H1 (cell line): Measurements from ENCODE around the gene TPRN. TPM values are rescaled to one million over a fixed set of nuclear protein-coding genes. Genes with fewer than 3 reads are reported as not detected.

Experiments
- CTCF ChIA-PET: fragments of 300-600 bp; sonication (Branson Sonifier 250); formaldehyde crosslinking; loops from one replicate; lab custom pipeline; 2021; ENCODE audit not compliant: partially characterized antibody; lab: Charles Lee
- POLR2A ChIA-PET: fragments of 300-600 bp; sonication (Branson Sonifier 250); formaldehyde crosslinking; loops from one replicate; lab custom pipeline; 2021; ENCODE audit warnings: inconsistent platforms; ENCODE audit not compliant: partially characterized antibody; lab: Charles Lee
- DNase-seq, 2 experiments: peaks; one replicate each; pipeline versions ENCODE4 v3.0.0 to v3.0.0-alpha.2; 2010 to 2022; ENCODE audit warnings: low spot score in 2 of 2, low read depth in 1 of 2, mixed read lengths in 1 of 2
- FAIRE-seq: peaks from 2 replicates; lab custom pipeline; 2011; peaks lifted over from hg19 to GRCh38; lab: Jason Lieb, UNC
- H2AFZ ChIP-seq: 2 replicates; pipeline ENCODE4 v1.8.1; 2012; ENCODE audit warnings: low read length, inconsistent platforms
- H2AK5ac ChIP-seq: 2 replicates; pipeline ENCODE4 v1.6.1; 2013; ENCODE audit warnings: low read depth, low read length
- H2BK120ac ChIP-seq: replicated peaks from 2 replicates; pipeline ENCODE3; 2013; ENCODE audit warnings: low read depth, low read length, inconsistent platforms
- H2BK12ac ChIP-seq: 2 replicates; pipeline ENCODE4 v1.6.1; 2013; ENCODE audit warnings: low read depth, low read length
- H2BK15ac ChIP-seq: 2 replicates; pipeline ENCODE4 v1.6.1; 2013; ENCODE audit warnings: low read length
- H2BK20ac ChIP-seq: 2 replicates; pipeline ENCODE4 v1.6.1; 2013; ENCODE audit warnings: low read length
- H2BK5ac ChIP-seq: 2 replicates; pipeline ENCODE4 v1.6.1; 2013; ENCODE audit warnings: low read depth, low read length
- H3K14ac ChIP-seq: 2 replicates; pipeline ENCODE4 v1.6.1; 2013; ENCODE audit warnings: inconsistent platforms; ENCODE audit not compliant: insufficient read length
- H3K18ac ChIP-seq: 2 replicates; pipeline ENCODE4 v1.6.1; 2013; ENCODE audit warnings: low read length; ENCODE audit errors: extremely low read depth
- H3K23ac ChIP-seq: 2 replicates; pipeline ENCODE4 v1.6.1; 2013; ENCODE audit warnings: inconsistent platforms; ENCODE audit not compliant: insufficient read length
- H3K23me2 ChIP-seq: 2 replicates; pipeline ENCODE4 v1.6.1; 2013; ENCODE audit warnings: low read depth, low read length
- H3K27ac ChIP-seq: 2 replicates; pipeline ENCODE4 v1.6.1; 2011; ENCODE audit warnings: low read depth, low read length, inconsistent platforms
- H3K27me3 ChIP-seq, 4 experiments: replicated peaks in 1 of 4; 1 replicate in 1 of 4; 2 replicates in 3 of 4; pipeline versions ENCODE4 v1.6.1 to v1.8.1; 2011 to 2013; ENCODE audit warnings: low read length in 3 of 4, mild to moderate bottlenecking in 3 of 4, inconsistent platforms in 2 of 4, mixed read lengths in 2 of 4, moderate library complexity in 1 of 4; ENCODE audit not compliant: control insufficient read depth in 3 of 4, insufficient read depth in 3 of 4; ENCODE audit errors: extremely low read depth in 1 of 4
- H3K36me3 ChIP-seq, 4 experiments: 2 replicates each; pipeline versions ENCODE4 v1.6.1 to v1.8.1; 2011 to 2013; ENCODE audit warnings: mild to moderate bottlenecking in 4 of 4, low read length in 3 of 4, moderate library complexity in 2 of 4, control low read depth in 1 of 4, inconsistent platforms in 1 of 4; ENCODE audit not compliant: insufficient read depth in 4 of 4, control insufficient read depth in 2 of 4
- H3K4ac ChIP-seq: replicated peaks from 2 replicates; pipeline ENCODE3; 2013; ENCODE audit warnings: low read length, low read depth, mixed read lengths, inconsistent platforms; ENCODE audit not compliant: insufficient read length
- H3K4me1 ChIP-seq, 4 experiments: replicated peaks in 1 of 4; 1 replicate in 1 of 4; 2 replicates in 3 of 4; pipeline versions ENCODE4 v1.6.1 to v1.8.1; 2011 to 2013; ENCODE audit warnings: low read length in 3 of 4, inconsistent platforms in 2 of 4, mixed read lengths in 1 of 4; ENCODE audit not compliant: insufficient read depth in 4 of 4, control insufficient read depth in 3 of 4
- H3K4me2 ChIP-seq, 2 experiments: 2 replicates each; pipeline versions ENCODE4 v1.6.1 to v1.8.1; 2011 to 2013; ENCODE audit warnings: low read depth in 2 of 2, low read length in 2 of 2, control low read depth in 1 of 2, inconsistent platforms in 1 of 2, mild to moderate bottlenecking in 1 of 2; ENCODE audit not compliant: insufficient read depth in 1 of 2
- H3K4me3 ChIP-seq, 4 experiments: fragments of 200-600, 300-600 bp in 1 of 4; sonication (generic), shearing (Covaris generic), sonication (Bioruptor Twin) in 1 of 4; 2 replicates each; pipeline versions ENCODE4 v1.5.1 to v1.8.1; 2011 to 2016; ENCODE audit warnings: low read length in 4 of 4, low read depth in 3 of 4, control low read depth in 2 of 4, inconsistent platforms in 2 of 4, mild to moderate bottlenecking in 2 of 4, mixed read lengths in 1 of 4, moderate library complexity in 1 of 4; ENCODE audit not compliant: insufficient read depth in 2 of 4; ENCODE audit errors: extremely low read depth in 1 of 4
- H3K56ac ChIP-seq: replicated peaks from 2 replicates; pipeline ENCODE3; 2013; ENCODE audit warnings: low read depth, mild to moderate bottlenecking, mixed read lengths, low read length, inconsistent platforms; ENCODE audit not compliant: insufficient read length
- H3K79me1 ChIP-seq: 2 replicates; pipeline ENCODE4 v1.6.1; 2013; ENCODE audit warnings: low read depth, low read length, control low read depth
- H3K79me2 ChIP-seq, 2 experiments: 2 replicates each; pipeline versions ENCODE4 v1.6.1 to v1.8.1; 2012 to 2013; ENCODE audit warnings: low read length in 2 of 2, mild to moderate bottlenecking in 2 of 2, inconsistent platforms in 1 of 2; ENCODE audit not compliant: insufficient read depth in 2 of 2, control insufficient read depth in 1 of 2
- H3K9ac ChIP-seq, 4 experiments: replicated peaks in 1 of 4; 1 replicate in 1 of 4; 2 replicates in 3 of 4; pipeline versions ENCODE4 v1.6.1 to v1.8.1; 2011 to 2013; ENCODE audit warnings: low read depth in 3 of 4, low read length in 3 of 4, control low read depth in 2 of 4, mild to moderate bottlenecking in 2 of 4, moderate library complexity in 2 of 4, inconsistent platforms in 1 of 4; ENCODE audit errors: extremely low read depth in 1 of 4
- H3K9me3 ChIP-seq, 2 experiments: 2 replicates each; pipeline versions ENCODE4 v1.6.1 to v1.8.1; 2012 to 2013; ENCODE audit warnings: mild to moderate bottlenecking in 2 of 2, moderate library complexity in 2 of 2, control low read depth in 1 of 2, inconsistent platforms in 1 of 2, low read depth in 1 of 2, low read length in 1 of 2, mixed read lengths in 1 of 2; ENCODE audit not compliant: insufficient read depth in 2 of 2
- H4K20me1 ChIP-seq, 2 experiments: replicated peaks in 1 of 2; 2 replicates each; pipeline versions ENCODE3 to v1.8.1; 2011 to 2013; ENCODE audit warnings: inconsistent platforms in 2 of 2, low read length in 2 of 2, mild to moderate bottlenecking in 1 of 2; ENCODE audit not compliant: insufficient read depth in 2 of 2, control insufficient read depth in 1 of 2
- H4K5ac ChIP-seq: 2 replicates; pipeline ENCODE4 v1.6.1; 2013; ENCODE audit warnings: low read length, low read depth, mixed read lengths, inconsistent platforms; ENCODE audit not compliant: insufficient read length
- H4K8ac ChIP-seq: 2 replicates; pipeline ENCODE4 v1.8.0; 2013; ENCODE audit warnings: mild to moderate bottlenecking, moderate library complexity, low read length, inconsistent platforms; ENCODE audit not compliant: insufficient read depth; ENCODE audit errors: extremely low read depth
- H4K91ac ChIP-seq: replicated peaks from 2 replicates; pipeline ENCODE3; 2013; ENCODE audit warnings: low read length, mixed read lengths, inconsistent platforms; ENCODE audit not compliant: insufficient read length
- E2F6 ChIP-seq: IDR thresholded peaks from 2 replicates; pipeline ENCODE4 v1.6.1; 2012; ENCODE audit warnings: inconsistent platforms
- GTF2F1 ChIP-seq: IDR thresholded peaks from 2 replicates; pipeline ENCODE4 v1.6.1; 2012; ENCODE audit warnings: low read depth, low read length, improper control_type of control experiment, borderline replicate concordance
- NRF1 ChIP-seq: IDR thresholded peaks from 2 replicates; pipeline ENCODE4 v1.6.1; 2011; ENCODE audit warnings: mild to moderate bottlenecking, low read depth, low read length, improper control_type of control experiment
- RFX5 ChIP-seq: IDR thresholded peaks from 2 replicates; pipeline ENCODE4 v1.6.1; 2011; ENCODE audit warnings: low read depth, low read length, improper control_type of control experiment, borderline replicate concordance
- SAP30 ChIP-seq: fragments of 300-600 bp; sonication (generic); IDR thresholded peaks from 2 replicates; pipeline ENCODE4 v1.7.1; 2012; ENCODE audit warnings: low read length, moderate library complexity, mild to moderate bottlenecking, inconsistent platforms; ENCODE audit not compliant: insufficient read depth, insufficient replicate concordance
- SIN3A ChIP-seq, 2 experiments: IDR thresholded peaks in 1 of 2; conservative IDR thresholded peaks in 1 of 2; 2 replicates each; pipeline ENCODE4 v1.6.1; 2011 to 2012; ENCODE audit warnings: low read length in 2 of 2, improper control_type of control experiment in 1 of 2, low read depth in 1 of 2, mild to moderate bottlenecking in 1 of 2
- SIRT6 ChIP-seq: IDR thresholded peaks from one replicate; pipeline ENCODE4 v1.7.1; 2012; ENCODE audit warnings: low read length, inconsistent platforms
- WGBS, 2 experiments: shearing (Covaris generic) in 1 of 2; methylation state at CpG; one replicate each; pipeline versions ENCODE4 v1.1.6 to v1.1.7; 2013 to 2015; ENCODE audit warnings: low lambda C conversion rate in 2 of 2, mixed read lengths in 2 of 2, inconsistent platforms in 1 of 2, low coverage in 1 of 2, missing lambda C conversion rate in 1 of 2; ENCODE audit not compliant: insufficient replicate concordance in 2 of 2, insufficient coverage in 1 of 2, insufficient read length in 1 of 2; ENCODE audit errors: extremely low coverage in 1 of 2, missing lambda C conversion rate in 1 of 2; 5-methylcytosine and 5-hydroxymethylcytosine counted together
- polyA plus RNA-seq, 7 experiments: library from polyadenylated mRNA; depleted of rRNA in 3 of 7; stranded (reverse) in 5 of 7; unstranded in 2 of 7; fragments of >200 nt in 5 of 7; fragments of 200-250 nt in 2 of 7; gene quantifications; 1 replicate in 5 of 7; 2 replicates in 1 of 7; 4 replicates in 1 of 7; pipeline versions ENCODE4 v1.2.1 to v1.2.3, GENCODE V29; 2011 to 2013; ENCODE audit warnings: missing spikeins in 2 of 7, mixed read lengths in 2 of 7
- total RNA-seq: library from RNA; stranded (reverse); fragmentation: NEBNext Ultra II Directional; extraction: Animal tissue kit (Norgen Biotek cat#: 25700); gene quantifications from 2 replicates; pipeline ENCODE4 v1.2.1, GENCODE V29; 2021
- TF ChIP-seq, protein P1 (sequence below): IDR thresholded peaks from 2 replicates; pipeline ENCODE4 v1.6.1; 2012; ENCODE audit warnings: low read length, inconsistent platforms

Gene TPRN
- total and polyA plus RNA-seq, 2 of the 8 experiments (the other 6 are each of a cell fraction or from before 2014, with no cell fraction given) = 9.7 to 23.2 TPM

DNA sequence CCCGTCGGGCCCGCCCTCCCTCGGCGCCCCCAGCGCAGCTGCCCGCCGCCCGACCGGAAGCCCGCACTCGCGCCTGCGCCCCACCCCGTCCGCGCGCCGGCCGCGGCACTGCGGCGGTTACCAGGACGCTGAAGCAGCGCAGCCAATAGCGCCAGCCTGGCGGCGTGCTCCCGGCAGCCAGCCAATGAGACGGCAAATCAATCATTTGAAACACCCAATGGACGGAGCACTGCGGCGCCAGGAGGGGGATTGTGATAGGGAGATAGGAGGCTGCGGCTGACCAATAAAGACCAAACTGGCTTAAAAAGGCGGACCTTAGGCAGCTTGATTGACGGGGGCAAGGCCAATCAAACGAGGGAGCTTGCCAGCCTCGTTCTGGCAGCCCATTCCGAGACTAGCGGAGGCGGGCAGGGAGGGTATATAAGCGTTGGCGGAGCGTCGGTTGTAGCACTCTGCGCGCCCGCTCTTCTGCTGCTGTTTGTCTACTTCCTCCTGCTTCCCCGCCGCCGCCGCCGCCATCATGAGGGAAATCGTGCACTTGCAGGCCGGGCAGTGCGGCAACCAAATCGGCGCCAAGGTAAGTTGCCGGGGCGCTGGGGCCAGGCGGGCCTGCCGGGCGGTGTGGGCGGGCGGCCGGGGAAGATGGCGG is 40.4 kb upstream of the TPRN start, which contains the start of gene TUBB4B:
TSS of gene TUBB4B (plus strand) at position 447 of the 649 bp plus-strand sequence. CDS start at position 521, 74 bp downstream.
- Histone ChIP-seq H3K9me3 (no peaks in the 10 kb centered on the region), H4K5ac (peak within 1 kb of the TSS; percentile 52), H3K4ac (no peak within 1 kb of the TSS), H2AFZ (no peak within 1 kb of the TSS), H3K27me3 (no peaks in the 10 kb centered on the region), H3K9ac (peak within 1 kb of the TSS; percentile 29 to 95 (median 64)), H4K8ac (peak within 1 kb of the TSS; percentile 91; the same call in 1 of the 2 replicates), H3K79me1 (peaks cover 5% of the 10 kb centered on the region), H2BK5ac (peak within 1 kb of the TSS; percentile 95), H3K4me2 (peak within 1 kb of the TSS; percentile 76 to 87), H3K4me1 (peaks cover 0 to 27% (median 21%) of the 10 kb centered on the region in 4 experiments; a peak in 6 of 7 replicates), H3K18ac (peak within 1 kb of the TSS; percentile 95), H2BK12ac (no peak within 1 kb of the TSS), H2BK15ac (no peak within 1 kb of the TSS), H4K20me1 (peaks cover 22 to 23% of the 10 kb centered on the region in 2 experiments), H2BK120ac (no peak within 1 kb of the TSS), H2BK20ac (no peak within 1 kb of the TSS), H4K91ac (peak within 1 kb of the TSS; percentile 91), H2AK5ac (no peak within 1 kb of the TSS), H3K27ac (peak within 1 kb of the TSS; percentile 67; the same call in 1 of the 2 replicates), H3K56ac (peak within 1 kb of the TSS; percentile 77), H3K23ac (no peak within 1 kb of the TSS), H3K79me2 (peaks cover 0 to 20% of the 10 kb centered on the region in 2 experiments; a peak in 2 of 4 replicates), H3K14ac (no peak within 1 kb of the TSS), H3K36me3 (peaks cover 6 to 18% (median 15%) of the 10 kb centered on the region in 4 experiments; a peak in 7 of 8 replicates), H3K23me2 (peaks cover 5% of the 10 kb centered on the region; the same call in 1 of the 2 replicates), H3K4me3 (peak within 1 kb of the TSS; percentile 64 to 92 (median 76))
- WGBS, 2 experiments = 1% methylated on average over 56 of the region's 67 CpGs; no CpG with 5 or more reads in 1 of the 2 experiments
- POLR2A ChIA-PET = interaction anchor here (0.6 to 69.9 kb wide), 42 partner anchors 6 to 364 kb away, joined by 3 to 1462 read pairs (median 3); partner anchors contain the start of genes ABCA2, CYSRT1, ENTPD2 and GRIN1
- FAIRE-seq (peak; percentile 94), DNase-seq (peak; percentile 94 to 100)
- CTCF ChIA-PET = interaction anchor here (0.9 to 9.1 kb wide), 3 partner anchors 13 to 33 kb away, joined by 3 to 113 read pairs (median 8); partner anchors contain the start of genes CYSRT1, RNF208 and RNF224
- TF ChIP-seq SIRT6 (no peak), GTF2F1 (peak; percentile 99), E2F6 (no peak; the same call in 1 of the 2 replicates), SIN3A (conservative IDR thresholded peaks at IDR 0.05 in 1 of 2, IDR thresholded peaks at IDR 0.05 in 1 of 2; ENCODE audit: low read depth in 1 of 2, low read length in 2 of 2) (peak in 1 of 2 experiments; percentile 9; a peak in 1 of 4 replicates), SAP30 (no peak), RFX5 (no peak), NRF1 (peak; percentile 61)
- TF ChIP-seq, protein P1, sequence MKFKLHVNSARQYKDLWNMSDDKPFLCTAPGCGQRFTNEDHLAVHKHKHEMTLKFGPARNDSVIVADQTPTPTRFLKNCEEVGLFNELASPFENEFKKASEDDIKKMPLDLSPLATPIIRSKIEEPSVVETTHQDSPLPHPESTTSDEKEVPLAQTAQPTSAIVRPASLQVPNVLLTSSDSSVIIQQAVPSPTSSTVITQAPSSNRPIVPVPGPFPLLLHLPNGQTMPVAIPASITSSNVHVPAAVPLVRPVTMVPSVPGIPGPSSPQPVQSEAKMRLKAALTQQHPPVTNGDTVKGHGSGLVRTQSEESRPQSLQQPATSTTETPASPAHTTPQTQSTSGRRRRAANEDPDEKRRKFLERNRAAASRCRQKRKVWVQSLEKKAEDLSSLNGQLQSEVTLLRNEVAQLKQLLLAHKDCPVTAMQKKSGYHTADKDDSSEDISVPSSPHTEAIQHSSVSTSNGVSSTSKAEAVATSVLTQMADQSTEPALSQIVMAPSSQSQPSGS = no peak
